Stomach (tissue), 4 donors: Measurements from ENCODE around the gene ACTN3.
A peak's percentile ranks its signal among the peaks of the same experiment; 100 is the strongest.

Experiments used
- CTCF ChIP-seq, 7 experiments: fragments of 450-650 bp in 4 of 7; fragments of 200-600 bp in 3 of 7; sonication (generic) in 3 of 7; IDR thresholded peaks; one replicate each; pipeline ENCODE4 v1.5.1; 2016 to 2019; ENCODE audit warnings: antibody characterized with exemption in 7 of 7, control low read depth in 2 of 7, mild to moderate bottlenecking in 1 of 7
- EP300 ChIP-seq: sonication (generic); formaldehyde crosslinking; IDR thresholded peaks from one replicate; pipeline ENCODE4 v1.6.1; 2017; ENCODE audit warnings: antibody characterized with exemption
- POLR2A ChIP-seq, 4 donors: fragments of 450-650 bp; IDR thresholded peaks; one replicate each; pipeline ENCODE4 v1.6.1; 2016; ENCODE audit warnings: antibody characterized with exemption in 4 of 4, control low read depth in 2 of 4, mild to moderate bottlenecking in 1 of 4, moderate library complexity in 1 of 4

- TF ChIP-seq POLR2A (IDR thresholded peaks at IDR 0.05), result no peak
- peak in 1 of 7 experiments; percentile 25 for TF ChIP-seq CTCF (IDR thresholded peaks at IDR 0.05)
- TF ChIP-seq EP300, result no peak
These were observed 36.3 kb upstream of the ACTN3 start, which contains the start of gene BBS1 for GRCh38 chr11:66510271-66510989.
